ENCODE results near the gene POLR2J. TPM values are rescaled to one million over a fixed set of nuclear protein-coding genes. Genes with fewer than 3 reads are reported as not detected.

POLR2J gene
- total and polyA plus RNA-seq, 10 of the 15 experiments (the other 5 are each of a cell fraction or from before 2014, with no cell fraction given) = 16.4 to 119 (median 77.4) TPM

DNA sequence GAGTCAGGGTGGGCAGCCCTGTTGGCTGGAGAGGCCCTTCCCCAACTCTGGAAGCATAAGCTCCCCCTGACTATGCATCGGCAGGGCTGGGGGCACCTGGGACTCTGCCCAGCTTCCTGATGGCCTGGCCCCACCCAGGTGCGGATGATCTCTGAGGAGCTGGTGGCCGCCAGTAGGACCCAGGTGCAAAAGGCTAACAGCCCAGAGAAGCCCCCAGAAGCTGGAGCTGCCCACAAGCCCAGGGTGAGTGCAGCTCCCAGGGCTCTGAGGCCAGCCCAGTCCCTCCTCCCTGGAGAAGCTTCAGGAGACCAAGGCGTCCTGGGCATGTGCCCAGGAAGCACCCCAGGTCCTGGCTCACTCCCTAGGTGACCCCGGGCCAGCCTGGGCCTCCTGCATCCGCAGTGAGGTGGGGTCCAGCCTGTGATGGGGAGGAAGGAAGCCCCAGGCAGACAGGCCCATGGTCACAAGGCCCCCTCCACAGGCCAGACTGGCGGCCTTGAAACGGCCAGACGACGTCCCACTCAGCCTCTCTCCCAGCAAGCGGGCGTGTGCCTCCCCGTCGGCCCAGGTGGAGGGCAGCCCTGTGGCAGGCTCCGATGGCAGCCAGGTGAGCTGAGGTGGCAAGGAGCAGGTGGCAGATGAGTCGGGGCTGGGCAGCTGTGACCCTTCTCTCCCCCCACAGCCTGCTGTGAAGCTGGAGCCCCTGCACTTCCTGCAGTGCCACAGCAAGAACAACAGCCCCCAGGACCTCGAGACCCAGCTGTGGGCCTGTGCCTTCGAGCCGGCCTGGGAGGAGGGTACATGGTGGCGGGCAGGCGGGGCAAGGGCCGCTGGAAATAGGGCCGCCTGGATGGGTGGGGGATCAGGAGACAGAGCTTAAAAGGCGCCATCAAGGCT, 10.9 kb downstream of the POLR2J start (continued):
- no peak for TF ChIP-seq EP300 (IDR thresholded peaks at IDR 0.05; ENCODE audit: borderline replicate concordance in 1 of 2, control insufficient read depth in 1 of 2, low read depth in 2 of 2, low read length in 2 of 2)
- TF ChIP-seq RBBP5 (conservative IDR thresholded peaks at IDR 0.05) = no peak

GRCh38 chr7:102466097-102466496, 12.6 kb downstream of the POLR2J start:
- Histone ChIP-seq H2AFZ (ENCODE audit: control insufficient read depth, low read depth, low read length) (no peak overlapping the region), H3K79me2 (ENCODE audit: control insufficient read depth, insufficient read depth, low read length) (peaks cover 33% of the 10 kb centered on the region), H3K4me1 (ENCODE audit: control insufficient read depth, insufficient read depth, low read length) (peaks cover 15% of the 10 kb centered on the region), H3K27ac (ENCODE audit: control insufficient read depth, insufficient read depth) (no peak overlapping the region), H3K4me3 (peak overlapping the region; percentile 93), H3K27me3 (replicated peaks in 1 of 2; ENCODE audit: control insufficient read depth in 2 of 2, insufficient read depth in 2 of 2, low read length in 1 of 2) (no peaks in the 10 kb centered on the region), H3K9me3 (replicated peaks; ENCODE audit: control insufficient read depth, insufficient read depth, low read length) (no peaks in the 10 kb centered on the region), H3K9ac (ENCODE audit: control insufficient read depth, insufficient read depth, low read length) (no peak overlapping the region), H3K36me3 (ENCODE audit: control insufficient read depth in 2 of 2, insufficient read depth in 2 of 2, low read length in 1 of 2) (peaks cover 0 to 10% of the 10 kb centered on the region in 2 experiments; a peak in 3 of 4 replicates), H3K4me2 (ENCODE audit: control insufficient read depth, insufficient read depth) (peak overlapping the region; percentile 92), H4K20me1 (ENCODE audit: control insufficient read depth, insufficient read depth) (no peaks in the 10 kb centered on the region)
- no peak for DNase-seq (ENCODE audit: low read depth, low spot score)
- ChIA-PET RAD21 (ENCODE audit: unreplicated experiment) (interaction anchor here (0.6 to 2.2 kb wide), 10 partner anchors 9 to 423 kb away, joined by 3 to 9 read pairs (median 4); partner anchors contain the start of gene ORAI2), SMC1A (ENCODE audit: uncharacterized antibody, unreplicated experiment) (interaction anchor here (0.7 to 3.7 kb wide), 12 partner anchors 25 to 177 kb away, joined by 3 to 32 read pairs (median 4); partner anchors contain the start of gene PRKRIP1), CTCF (interaction anchor here (0.6 to 7.0 kb wide), 11 partner anchors 10 to 914 kb away, joined by 3 to 94 read pairs (median 8); partner anchors contain the start of gene PRKRIP1), POLR2A (interaction anchor here (0.5 to 2.4 kb wide), 9 partner anchors 16 to 417 kb away, joined by 3 to 9 read pairs (median 5); no protein-coding TSS in a partner anchor)
- intact Hi-C loops (cut with micrococcal nuclease; ENCODE audit: unreplicated experiment) (loop anchor here (5.0 kb wide), 1 partner anchor 179 kb away; the partner anchor contains the start of gene SH2B2), in situ Hi-C loops (cut with MboI) (no loop called here)
- 67% methylated on average over 7 of the region's 7 CpGs for WGBS (ENCODE audit: insufficient coverage, insufficient replicate concordance, low lambda C conversion rate, missing lambda C conversion rate)
- BruUV-seq (replicated peaks) = no TSS peak
- FAIRE-seq = no peak
- TF ChIP-seq CTCF (IDR thresholded peaks at IDR 0.05 in 2 of 3, conservative IDR thresholded peaks at IDR 0.05 in 1 of 3; ENCODE audit: control insufficient read depth in 2 of 3, extremely low read depth in 1 of 3, insufficient read depth in 1 of 3, low read depth in 3 of 3, low read length in 3 of 3) (no peak), TAF1 (IDR thresholded peaks at IDR 0.05; ENCODE audit: borderline replicate concordance, low read depth, low read length) (no peak), JUND (IDR thresholded peaks at IDR 0.05; ENCODE audit: low read depth, low read length) (no peak), SUPT20H (IDR thresholded peaks at IDR 0.05; ENCODE audit: borderline replicate concordance, control insufficient read depth, low read depth, low read length) (no peak), ZBTB11 (CRISPR knock-in tag; IDR thresholded peaks at IDR 0.05) (no peak), ZNF217 (IDR thresholded peaks at IDR 0.05) (no peak), CEBPB (IDR thresholded peaks at IDR 0.05; ENCODE audit: borderline replicate concordance in 1 of 2, low read depth in 2 of 2, low read length in 2 of 2) (no peak), CBX5 (IDR thresholded peaks at IDR 0.05; ENCODE audit: low read depth) (no peak)
- ATAC-seq = no peak
